ENCODE measurements around the gene IPPK.
A peak's percentile ranks its signal among the peaks of the same experiment; 100 is the strongest.

Gene IPPK

GRCh38 chr9:92613268-92614122 is 56.4 kb downstream of the IPPK start:
- no peak for TF ChIP-seq CTCF (IDR thresholded peaks at IDR 0.05; ENCODE audit: low read depth, low read length)
- H3K4me3 ChIP-seq (replicated peaks in 1 of 2; ENCODE audit: low read depth in 2 of 2, low read length in 2 of 2), result no peak overlapping the region
- DNase-seq (ENCODE audit: low read depth in 2 of 2), result no peak

- TF ChIP-seq CTCF (IDR thresholded peaks at IDR 0.05; ENCODE audit: low read depth, low read length), result no peak
- DNase-seq (ENCODE audit: low read depth in 2 of 2), result no peak
- H3K4me3 ChIP-seq (replicated peaks in 1 of 2; ENCODE audit: low read depth in 2 of 2, low read length in 2 of 2), result no peak overlapping the region
Measured at GRCh38 chr9:92612816-92613215, 57.1 kb downstream of the IPPK start.

- no peak overlapping the region for H3K4me3 ChIP-seq (replicated peaks in 1 of 2; ENCODE audit: low read depth in 2 of 2, low read length in 2 of 2)
- TF ChIP-seq CTCF (IDR thresholded peaks at IDR 0.05; ENCODE audit: low read depth, low read length), result no peak
- DNase-seq (ENCODE audit: low read depth in 2 of 2), result no peak
Measured at GRCh38 chr9:92612292-92612691, 57.6 kb downstream of the IPPK start.

GRCh38 chr9:92611621-92612285 is 58.2 kb downstream of the IPPK start:
- DNase-seq (ENCODE audit: low read depth in 2 of 2), result no peak
- no peak overlapping the region for H3K4me3 ChIP-seq (replicated peaks in 1 of 2; ENCODE audit: low read depth in 2 of 2, low read length in 2 of 2)
- no peak for TF ChIP-seq CTCF (IDR thresholded peaks at IDR 0.05; ENCODE audit: low read depth, low read length)

GRCh38 chr9:92610470-92611420 is 59.2 kb downstream of the IPPK start:
- TF ChIP-seq CTCF (IDR thresholded peaks at IDR 0.05; ENCODE audit: low read depth, low read length), result no peak
- peak; percentile 35 to 86 for DNase-seq (ENCODE audit: low read depth in 2 of 2)
- no peak overlapping the region for H3K4me3 ChIP-seq (replicated peaks in 1 of 2; ENCODE audit: low read depth in 2 of 2, low read length in 2 of 2)

GRCh38 chr9:92608909-92609445 is 61.0 kb downstream of the IPPK start:
- no peak for TF ChIP-seq CTCF (IDR thresholded peaks at IDR 0.05; ENCODE audit: low read depth, low read length)
- no peak overlapping the region for H3K4me3 ChIP-seq (replicated peaks in 1 of 2; ENCODE audit: low read depth in 2 of 2, low read length in 2 of 2)
- DNase-seq (ENCODE audit: low read depth in 2 of 2), result peak; percentile 29 to 42

All from cardiac fibroblast (primary cell).